Stimulated activated CD4-positive, alpha-beta T cell treated with anti-CD3 and anti-CD28 coated beads, TNF-alpha, amount 100 ng/mL, for 1 hour (primary cell): Measurements from ENCODE around the gene GRK3.

ENCODE experiments used
- DNase-seq, 3 donors: peaks; one replicate each; pipeline ENCODE4 v3.0.0-alpha.2; 2020; ENCODE audit warnings: low read depth in 3 of 3, low spot score in 1 of 3

Gene GRK3

GRCh38 chr22:25656724-25657123 lies 92.2 kb downstream of the GRK3 start:
- DNase-seq, result no peak

- no peak for DNase-seq
These were observed 94.2 kb downstream of the GRK3 start for GRCh38 chr22:25658633-25659032.

GRCh38 chr22:25659413-25659812 lies 94.9 kb downstream of the GRK3 start:
- no peak for DNase-seq

GRCh38 chr22:25660336-25660735 lies 95.9 kb downstream of the GRK3 start:
- no peak for DNase-seq

- no peak for DNase-seq
These were observed 96.6 kb downstream of the GRK3 start for GRCh38 chr22:25661073-25661472.

GRCh38 chr22:25663654-25664053 lies 99.2 kb downstream of the GRK3 start:
- no peak for DNase-seq

- no peak for DNase-seq
These were observed 101.8 kb downstream of the GRK3 start for GRCh38 chr22:25666308-25666707.

GRCh38 chr22:25668437-25668836 lies 104.0 kb downstream of the GRK3 start:
- no peak for DNase-seq

- DNase-seq, result no peak
These were observed 105.0 kb downstream of the GRK3 start for GRCh38 chr22:25669253-25670069.

GRCh38 chr22:25670070-25670461 lies 105.6 kb downstream of the GRK3 start:
- no peak for DNase-seq

GRCh38 chr22:25672289-25673084 lies 108.0 kb downstream of the GRK3 start:
- DNase-seq, result no peak

- no peak for DNase-seq
These were observed 109.2 kb downstream of the GRK3 start for GRCh38 chr22:25673713-25674112.

- DNase-seq, result no peak
These were observed 113.2 kb downstream of the GRK3 start for GRCh38 chr22:25677631-25678030.

GRCh38 chr22:25680051-25680450 lies 115.6 kb downstream of the GRK3 start:
- no peak for DNase-seq

- no peak for DNase-seq
These were observed 116.5 kb downstream of the GRK3 start for GRCh38 chr22:25680956-25681355.

GRCh38 chr22:25682109-25682508 lies 117.6 kb downstream of the GRK3 start:
- no peak for DNase-seq

- no peak for DNase-seq
These were observed 124.2 kb downstream of the GRK3 start for GRCh38 chr22:25688627-25689026.

GRCh38 chr22:25689631-25690030 lies 125.2 kb downstream of the GRK3 start:
- no peak for DNase-seq

GRCh38 chr22:25690798-25691197 lies 126.3 kb downstream of the GRK3 start:
- DNase-seq, result no peak

GRCh38 chr22:25692397-25693267 lies 128.2 kb downstream of the GRK3 start:
- no peak for DNase-seq

- DNase-seq, result no peak
These were observed 128.7 kb downstream of the GRK3 start for GRCh38 chr22:25693268-25693565.
